HG02943 (cell line): ENCODE data around the gene BPI.
"Not testable (repeated sequence)": the region's sequence is repeated elsewhere in the genome, so short reads cannot be mapped to it uniquely, and the experiment has no call there.

Source experiments
- ATAC-seq: cut with Tn5 transposase; IDR thresholded peaks from one replicate; pipeline ENCODE4 v1.9.1; 2021; ENCODE audit warnings: mild to moderate bottlenecking, low read depth, moderate library complexity; ENCODE audit not compliant: unreplicated experiment

The BPI gene

DNA sequence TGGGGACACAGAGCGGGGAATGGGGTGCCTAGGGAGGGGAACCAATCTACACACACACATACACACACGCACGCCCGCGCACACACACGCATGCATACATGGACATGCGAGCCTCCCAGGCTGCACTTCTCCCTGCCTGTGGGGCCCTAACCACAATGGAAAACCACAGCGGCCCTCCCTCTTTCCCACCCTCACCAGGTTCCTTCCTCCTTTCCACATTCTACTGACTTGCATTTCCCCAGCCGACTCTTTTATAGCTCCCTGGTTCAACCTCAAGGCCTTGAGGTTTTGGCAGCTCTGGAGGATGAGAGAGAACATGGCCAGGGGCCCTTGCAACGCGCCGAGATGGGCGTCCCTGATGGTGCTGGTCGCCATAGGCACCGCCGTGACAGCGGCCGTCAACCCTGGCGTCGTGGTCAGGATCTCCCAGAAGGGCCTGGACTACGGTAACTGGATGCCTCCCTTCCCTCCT, at the start of gene BPI:
BPI (plus strand) TSS at position 249 of the 472 bp plus-strand sequence; CDS start at position 317, 68 bp downstream.
- no peak for ATAC-seq

DNA sequence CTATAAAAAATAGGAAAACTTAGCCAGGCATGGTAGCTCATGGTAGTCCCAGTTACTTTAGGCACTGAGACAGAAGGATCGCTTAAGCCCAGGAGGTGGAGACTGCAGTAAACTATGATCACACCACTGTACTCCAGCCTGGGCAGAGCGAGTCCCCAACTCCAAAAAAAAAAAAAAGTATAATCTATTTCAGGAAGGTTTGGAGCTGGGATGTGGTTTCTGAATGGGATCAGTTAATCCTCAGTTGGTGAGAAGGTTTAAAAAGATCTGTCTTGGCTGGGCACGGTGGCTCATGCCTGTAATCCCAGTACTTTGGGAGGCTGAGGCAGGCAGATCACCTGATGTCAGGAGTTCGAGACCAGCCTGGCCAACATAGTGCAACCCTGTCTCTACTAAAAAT, 49.3 kb upstream of the BPI start:
- ATAC-seq = not testable (repeated sequence)

DNA sequence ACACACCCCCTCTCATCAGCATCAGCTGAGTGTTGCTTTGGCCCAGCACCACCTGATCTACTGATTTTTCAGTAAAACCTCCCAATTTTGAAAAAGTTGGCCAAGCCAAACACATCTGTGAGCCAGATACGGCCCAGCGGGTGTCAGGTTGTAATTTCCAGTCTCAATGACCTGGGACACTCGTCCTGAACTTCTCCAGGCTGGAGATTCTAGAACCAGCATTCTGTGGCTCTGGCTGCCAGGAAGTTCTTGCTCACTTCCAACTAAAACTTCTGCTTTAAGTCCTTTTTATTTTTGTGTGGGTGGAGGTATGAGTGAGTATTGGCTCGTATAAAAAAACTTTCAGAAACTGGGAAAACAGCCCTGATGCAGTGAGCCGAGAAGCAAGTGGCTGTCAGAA, 48.6 kb upstream of the BPI start:
- no peak for ATAC-seq

DNA sequence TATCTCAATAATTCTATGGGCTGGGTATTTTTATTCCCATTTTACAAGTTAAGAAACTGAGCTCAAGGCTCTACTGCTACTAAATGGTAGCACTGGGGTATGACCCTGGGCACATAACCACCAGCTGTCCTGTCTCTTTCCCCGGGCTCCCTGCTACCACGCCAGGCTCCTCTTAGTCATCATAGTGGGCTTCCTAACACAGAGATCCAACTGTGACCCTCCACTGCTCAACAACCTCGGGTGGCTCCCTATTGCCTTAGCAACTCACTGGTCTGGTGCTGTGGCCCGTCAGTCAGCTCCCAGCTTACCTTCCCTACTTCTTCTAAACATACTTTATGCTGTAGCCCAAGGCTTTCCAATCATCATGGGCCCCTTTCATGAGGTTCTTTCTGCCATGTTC, 47.9 kb upstream of the BPI start:
- ATAC-seq = no peak

DNA sequence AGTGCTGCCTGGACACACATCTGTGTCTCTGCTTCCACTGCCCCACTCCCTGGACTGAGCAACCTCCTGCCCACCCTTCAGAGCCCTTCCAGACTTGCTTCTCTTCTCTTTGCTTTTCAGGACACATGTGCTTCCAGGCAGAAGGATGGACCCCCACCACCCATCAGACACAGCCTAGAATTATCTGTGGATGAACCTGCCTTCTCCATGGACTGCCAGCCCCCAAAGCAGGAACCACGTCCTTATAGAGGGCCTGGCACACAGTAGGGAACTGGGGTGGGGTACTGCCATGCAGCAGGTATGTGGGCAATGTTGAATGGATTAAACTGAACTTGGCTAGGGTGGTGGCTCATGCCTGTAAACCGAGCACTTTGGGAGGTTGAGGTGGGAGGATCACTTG, 47.0 kb upstream of the BPI start:
- no peak for ATAC-seq

DNA sequence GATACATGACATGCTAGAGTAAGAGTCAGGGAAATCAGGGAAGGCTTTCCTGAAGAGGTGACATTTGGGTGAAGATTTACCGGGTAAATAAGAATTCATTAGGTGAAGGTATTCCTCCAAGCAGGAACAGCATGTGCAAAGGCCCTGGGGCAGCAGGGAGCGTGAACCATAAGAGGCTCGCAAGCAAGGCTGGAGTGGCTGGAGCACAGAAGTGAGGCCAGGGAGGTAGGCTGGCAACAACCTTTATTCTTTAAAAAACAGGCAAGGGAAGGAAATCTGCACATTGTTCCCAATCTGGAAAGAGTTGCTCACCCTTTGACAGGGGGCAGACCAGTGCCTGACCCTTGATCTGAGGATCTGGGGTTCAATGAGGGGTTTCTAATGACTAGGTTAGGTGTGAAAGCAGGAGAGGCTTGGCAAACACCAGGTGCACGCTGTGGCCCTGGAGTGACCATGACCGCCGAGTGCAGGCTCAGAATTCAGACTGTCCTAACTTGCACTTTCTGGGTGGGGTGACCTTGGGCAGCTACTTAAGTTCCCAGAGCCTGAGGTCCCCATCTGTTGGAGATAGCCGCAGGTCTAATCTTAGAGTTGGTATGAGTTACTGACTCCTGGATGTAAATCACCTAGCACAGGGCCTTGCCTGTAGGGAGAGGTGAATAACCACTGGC, 45.3 kb upstream of the BPI start:
- ATAC-seq = no peak

DNA sequence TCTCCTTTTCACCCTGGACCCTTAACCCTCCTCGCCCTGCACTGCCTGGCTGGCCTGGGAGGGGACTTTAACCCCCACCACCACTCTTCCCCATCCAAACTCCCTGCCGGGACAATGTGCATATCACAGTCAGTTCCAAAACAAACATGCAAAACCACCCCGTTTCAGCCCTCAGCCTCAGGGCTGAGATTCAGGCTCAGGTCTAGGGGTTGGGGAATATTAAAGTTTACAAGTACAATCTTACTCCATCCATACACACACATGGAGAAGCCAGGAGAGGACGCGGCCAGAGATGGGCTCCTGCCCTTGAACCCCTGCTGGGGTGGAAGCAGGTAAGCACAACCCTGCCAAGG, 44.0 kb upstream of the BPI start:
- no peak for ATAC-seq

DNA sequence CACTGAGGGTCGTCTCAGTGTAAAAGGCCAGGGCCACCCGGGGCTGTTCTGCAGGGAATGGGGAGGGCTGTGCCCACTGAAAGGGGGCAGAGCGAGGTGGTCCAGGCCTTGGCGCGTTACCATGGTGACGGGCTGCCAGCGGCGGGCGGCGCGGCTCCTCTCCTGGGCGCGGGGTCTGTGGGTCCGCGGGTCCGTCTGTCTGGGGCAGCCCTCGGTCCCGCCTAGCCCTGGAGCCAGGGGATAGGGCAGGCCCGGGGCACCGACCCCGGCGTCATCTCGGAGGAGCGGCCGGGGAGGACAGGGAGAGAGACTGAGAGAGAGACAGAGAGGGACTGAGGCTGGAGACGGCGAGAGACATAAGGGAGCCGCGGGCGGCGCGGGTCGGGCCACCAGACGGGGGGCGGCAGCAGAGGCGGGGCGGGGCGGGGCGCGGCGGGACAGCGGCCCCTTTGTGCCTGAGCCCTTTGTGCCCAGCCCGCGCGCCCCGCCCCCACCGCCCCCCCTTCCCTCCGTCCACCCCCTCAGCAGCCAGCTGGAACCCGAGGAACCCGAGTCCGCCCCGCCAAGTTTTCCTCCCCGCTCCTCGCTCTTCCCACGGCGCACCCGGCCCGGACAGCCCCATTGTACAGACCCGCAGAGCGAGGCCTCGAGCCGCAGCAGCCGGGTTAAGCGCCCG, 43.4 kb upstream of the BPI start, which contains the start of gene KIAA1755:
KIAA1755 (minus strand) TSS at position 358 of the 676 bp plus-strand sequence; CDS start at position 123, 235 bp downstream.
- ATAC-seq = no peak

DNA sequence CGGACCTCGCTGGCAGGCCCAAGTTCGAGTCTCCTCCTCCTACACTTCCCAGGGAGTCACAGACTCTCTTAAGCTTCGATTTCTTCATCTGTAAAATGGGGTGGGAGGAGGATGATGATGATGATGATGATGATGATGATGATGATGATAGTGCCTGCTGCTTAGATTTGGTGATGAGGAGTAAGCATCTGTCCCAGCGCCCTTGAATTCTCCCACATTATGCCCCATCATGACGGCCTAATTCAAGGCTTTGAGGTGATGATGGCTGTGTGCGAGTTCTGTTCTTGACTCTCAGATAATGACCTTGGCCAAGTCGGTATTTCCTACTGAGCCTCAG, 42.9 kb upstream of the BPI start:
- ATAC-seq = no peak

DNA sequence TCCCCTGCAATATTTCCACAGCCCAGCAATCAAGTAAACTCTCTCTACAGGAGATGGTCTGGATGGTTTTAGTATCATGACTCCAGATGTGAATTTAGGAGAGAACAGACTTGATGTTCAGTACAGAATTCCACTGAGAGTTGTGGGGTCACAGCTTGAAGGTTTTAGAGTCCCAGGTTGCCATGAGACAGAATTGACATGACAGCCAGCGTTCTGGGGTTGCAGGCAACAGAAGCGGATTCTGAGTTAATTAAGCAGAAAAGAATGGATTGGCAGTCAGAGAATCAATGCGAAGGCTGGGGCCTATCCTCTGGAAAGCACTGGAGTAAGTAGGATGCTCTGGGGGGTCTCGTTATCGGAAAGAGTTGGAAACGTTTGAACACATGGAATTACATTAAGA, 41.0 kb upstream of the BPI start:
- no peak for ATAC-seq

DNA sequence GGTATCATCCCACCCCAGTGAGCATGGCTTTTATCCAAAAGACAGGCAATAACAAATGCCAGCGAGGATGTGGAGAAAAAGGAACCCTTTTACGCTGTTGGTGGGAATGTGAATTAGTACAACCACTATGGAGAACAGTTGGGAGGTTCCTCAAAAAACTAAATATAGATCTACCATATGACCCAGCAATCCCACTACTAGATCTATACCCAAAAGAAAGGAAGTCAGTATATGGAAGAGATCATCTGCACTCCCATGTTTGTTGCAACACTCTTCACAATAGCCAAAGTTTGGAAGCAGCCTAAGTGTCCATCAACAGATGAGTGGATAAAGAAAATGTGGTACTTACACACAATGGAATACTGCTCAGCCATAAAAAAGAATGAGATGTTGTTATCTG, 37.5 kb upstream of the BPI start:
- no peak for ATAC-seq

DNA sequence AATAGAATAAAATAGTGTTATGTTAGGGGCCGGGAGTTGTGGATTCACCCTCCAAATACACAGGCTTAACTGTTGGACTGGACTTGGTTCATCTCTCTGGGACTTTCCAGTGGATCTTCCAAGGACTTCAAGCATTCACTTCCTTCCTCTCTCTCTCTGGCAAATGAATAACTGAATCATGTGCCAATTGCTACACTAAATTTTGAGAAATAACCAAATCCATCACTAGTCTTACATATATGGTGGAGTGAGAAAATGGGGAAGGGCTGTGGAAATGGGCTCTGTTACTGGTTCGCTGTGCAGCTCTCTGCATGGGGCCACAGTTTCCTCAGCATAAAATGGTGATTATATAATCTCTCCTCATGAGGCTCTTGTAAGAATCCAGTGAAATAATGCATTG, 36.7 kb upstream of the BPI start:
- ATAC-seq = no peak

DNA sequence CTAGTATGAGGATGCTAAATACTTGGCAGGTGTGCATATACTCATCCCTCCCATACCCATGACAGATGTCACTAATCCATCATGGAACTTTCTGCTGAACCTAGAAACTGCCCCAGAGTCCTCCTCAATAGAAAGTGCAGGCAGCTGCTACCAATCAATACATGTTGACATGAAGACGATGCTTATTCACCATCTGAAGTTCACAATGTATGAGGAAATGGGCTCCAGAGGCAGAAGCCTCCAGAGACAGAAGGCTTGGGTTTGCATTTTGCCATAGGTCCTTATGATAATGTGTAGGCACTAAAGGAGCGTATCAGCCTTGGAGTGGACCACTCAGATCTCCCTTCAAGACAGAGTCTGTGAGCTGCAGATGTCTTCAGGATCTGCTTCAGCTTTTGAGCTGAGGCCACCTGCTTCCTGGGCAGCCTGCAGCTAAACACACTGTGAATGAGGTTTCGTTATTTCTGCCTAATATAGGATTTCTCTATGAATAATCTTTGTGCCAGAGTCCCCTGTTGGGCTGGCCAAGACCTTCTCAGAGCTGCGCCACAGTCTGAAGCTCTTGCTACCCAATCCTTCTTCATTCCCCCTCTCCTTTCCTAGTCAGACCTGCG, 35.9 kb upstream of the BPI start:
- ATAC-seq = no peak

DNA sequence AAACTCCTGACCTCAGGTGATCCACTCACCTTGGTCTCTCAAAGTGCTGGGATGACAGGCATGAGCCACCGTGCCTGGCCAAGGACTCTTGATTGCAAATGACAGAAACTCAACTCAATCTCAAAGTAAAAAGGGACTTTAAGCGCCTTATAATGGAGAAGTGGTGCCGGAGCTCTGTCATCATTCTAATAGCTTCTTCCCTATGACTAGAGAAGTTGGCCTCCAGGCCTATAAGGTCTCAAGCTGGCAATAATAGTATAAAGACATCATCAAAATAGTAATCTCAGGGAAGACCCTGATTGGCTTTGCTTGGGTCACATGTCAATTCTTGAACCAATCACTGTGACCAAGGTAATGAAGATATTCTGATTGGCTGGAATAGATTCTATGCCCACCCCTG, 34.9 kb upstream of the BPI start:
- no peak for ATAC-seq

DNA sequence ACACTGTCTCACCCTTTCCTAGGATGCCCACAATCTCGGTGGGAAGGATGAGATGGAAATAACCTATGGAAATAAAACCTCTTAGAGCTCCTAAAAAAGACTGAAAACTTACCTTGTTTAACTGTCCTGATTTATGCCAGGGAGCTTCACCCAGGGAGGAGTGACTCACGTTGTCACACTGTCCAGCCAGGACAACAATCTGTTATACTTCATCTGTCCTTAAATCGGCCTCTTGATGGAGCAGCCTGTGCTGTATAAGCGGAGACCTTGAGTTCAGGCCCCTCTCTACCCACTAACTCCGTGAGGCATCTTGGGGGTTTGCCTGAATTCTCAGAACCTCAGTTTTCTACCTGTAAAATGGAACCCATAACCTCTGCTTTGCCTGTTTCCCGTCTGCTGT, 34.2 kb upstream of the BPI start:
- ATAC-seq = no peak

DNA sequence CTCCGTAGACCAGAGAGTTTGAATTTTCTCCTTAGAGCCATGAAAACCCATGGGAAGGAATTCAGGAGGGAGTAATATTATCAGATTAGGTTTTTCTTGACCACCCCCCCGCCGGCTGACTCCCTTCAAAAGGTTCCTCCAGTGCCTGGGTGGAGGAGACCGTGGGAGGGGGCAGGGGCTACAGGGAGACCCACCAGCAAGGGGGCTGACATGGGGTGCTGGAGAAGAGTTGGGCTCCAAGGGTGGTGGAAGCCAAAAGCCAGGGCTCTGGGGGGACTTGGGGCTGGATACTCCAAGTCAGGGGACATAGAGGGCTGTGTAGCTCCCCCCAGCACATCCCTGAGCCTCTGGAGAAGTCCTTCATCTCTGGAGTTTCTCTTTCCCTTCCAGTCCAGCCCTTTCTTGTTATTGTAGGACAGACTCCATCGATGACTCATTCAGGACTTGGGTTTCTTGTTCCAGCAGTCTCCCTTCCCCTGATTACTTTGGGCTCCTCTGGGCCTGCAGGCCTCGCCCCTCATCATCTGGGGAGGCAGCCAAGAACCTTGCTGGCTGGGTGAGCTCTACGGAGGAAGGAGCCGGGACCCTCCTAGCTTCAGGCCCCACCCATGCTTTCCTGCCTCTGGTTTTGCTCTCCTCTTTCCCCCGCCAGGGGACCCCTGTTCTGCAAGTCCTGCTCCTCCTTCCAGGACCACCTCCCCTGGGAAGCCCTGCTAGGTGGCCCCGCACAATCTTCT, 32.9 kb upstream of the BPI start:
- ATAC-seq = no peak

DNA sequence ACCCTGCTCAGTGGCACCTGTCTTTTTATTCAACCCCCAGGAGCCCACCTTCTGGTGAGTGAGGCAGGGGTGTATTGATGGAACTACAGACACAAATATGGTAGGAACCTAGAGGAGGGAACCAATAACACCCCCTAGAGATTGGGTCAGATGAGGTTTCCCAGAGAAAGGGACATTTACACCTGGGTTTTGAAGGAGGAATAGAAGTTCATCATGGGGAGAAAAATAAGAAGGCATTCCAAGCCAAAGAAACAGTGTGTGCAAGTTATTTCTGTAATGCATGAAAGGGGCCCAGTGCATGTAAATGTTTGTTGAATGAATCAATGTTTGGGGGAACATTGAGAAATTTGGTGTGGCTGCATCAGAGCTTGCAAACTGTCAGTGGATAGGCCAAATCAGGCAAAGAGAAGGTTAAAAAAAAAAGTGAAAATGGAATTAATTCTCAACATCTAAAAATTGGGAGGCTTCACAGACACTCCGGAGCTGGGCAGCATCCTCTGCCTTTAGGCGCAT, 32.3 kb upstream of the BPI start:
- no peak for ATAC-seq

DNA sequence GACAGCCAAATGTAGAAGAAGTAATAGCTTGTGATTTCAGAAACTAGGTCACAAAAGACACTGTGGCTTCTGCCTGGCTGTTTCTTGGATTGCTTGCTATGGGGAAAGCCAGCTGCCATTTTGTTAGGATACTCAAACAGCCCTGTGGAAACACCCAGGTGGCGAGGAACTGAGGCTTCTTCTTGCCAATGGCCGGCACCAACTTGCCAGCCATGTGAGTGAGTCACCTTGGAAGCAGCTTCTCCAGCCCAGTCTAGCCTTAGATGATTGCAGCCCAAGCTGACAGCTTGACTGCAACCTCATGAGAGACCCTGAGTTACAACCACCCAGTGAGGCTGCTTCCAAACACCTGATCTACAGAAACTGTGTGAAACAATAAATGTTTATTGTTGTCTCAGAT, 31.6 kb upstream of the BPI start:
- no peak for ATAC-seq

DNA sequence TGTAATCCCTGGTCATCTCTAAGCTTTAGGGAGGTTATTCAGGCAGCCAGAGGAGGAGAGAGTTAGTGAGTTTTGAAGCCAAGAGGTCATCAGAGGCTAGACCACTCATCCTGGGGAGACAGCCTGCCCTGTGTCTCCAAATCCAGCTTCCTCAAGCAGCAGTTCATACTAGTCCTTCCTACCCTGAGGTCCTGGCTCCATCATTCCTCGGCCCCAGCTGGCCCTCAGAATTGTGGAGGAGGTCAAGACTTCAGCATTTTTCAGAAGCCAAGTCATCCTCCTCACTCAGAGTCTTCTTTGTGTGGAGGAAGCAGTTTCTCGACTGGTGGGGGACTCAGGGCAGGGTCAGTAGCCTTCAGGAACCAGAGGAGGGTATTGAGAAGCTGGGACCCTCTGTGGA, 31.0 kb upstream of the BPI start:
- ATAC-seq = no peak

DNA sequence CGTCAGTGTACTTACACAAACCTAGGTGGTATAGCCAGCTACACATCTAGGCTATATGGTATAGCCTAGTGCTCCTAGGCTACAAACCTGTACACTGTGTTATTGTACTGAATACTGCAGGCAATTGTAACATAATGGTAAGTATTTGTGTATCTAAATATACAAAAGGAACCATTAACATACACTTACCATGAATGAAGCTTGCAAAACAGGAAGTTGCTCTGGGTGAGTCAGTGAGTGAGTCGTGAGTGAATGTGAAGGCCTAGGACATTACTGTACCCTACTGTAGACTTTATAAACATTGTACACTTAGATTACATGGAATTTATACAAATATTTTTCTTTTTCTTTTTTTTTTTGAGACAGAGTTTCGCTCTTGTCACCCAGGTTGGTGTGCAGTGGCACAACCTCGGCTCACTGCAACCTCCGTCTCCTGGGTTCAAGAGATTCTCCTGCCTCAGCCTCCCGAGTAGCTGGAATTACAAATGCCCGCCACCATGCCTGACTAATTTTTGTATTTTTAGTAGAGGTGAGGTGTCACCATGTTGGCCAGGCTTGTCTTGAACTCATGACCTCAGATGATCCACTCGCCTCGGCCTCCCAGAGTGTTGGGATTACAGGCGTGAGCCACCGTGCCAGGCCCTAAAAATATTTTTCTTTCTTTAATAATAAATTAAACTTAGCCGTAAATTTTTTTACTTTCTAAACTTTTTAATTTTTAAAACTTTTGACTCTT, 28.0 kb upstream of the BPI start:
- no peak for ATAC-seq
